Cardiac muscle cell (in vitro differentiated cells and primary cell): ENCODE data around the gene TMPRSS11E. TPM values are rescaled to one million over a fixed set of nuclear protein-coding genes. Genes with fewer than 3 reads are reported as not detected.

Experiments
- DNase-seq, 2 donors: peaks; one replicate each; pipeline versions ENCODE4 v3.0.0 to v3.0.0-alpha.2; 2010 to 2017; ENCODE audit warnings: low read depth in 1 of 2, low spot score in 1 of 2
- H3K27ac ChIP-seq: fragments of 200-600 bp; sonication (generic); 2 replicates; pipeline ENCODE4 v1.5.1; 2016
- H3K27me3 ChIP-seq: fragments of 200-600 bp; sonication (generic); 2 replicates; pipeline ENCODE4 v1.6.0; 2016; ENCODE audit warnings: control low read depth
- H3K36me3 ChIP-seq: fragments of 200-600 bp; sonication (generic); 2 replicates; pipeline ENCODE4 v1.5.1; 2016; ENCODE audit warnings: control low read depth
- H3K4me1 ChIP-seq: fragments of 200-600 bp; sonication (generic); 2 replicates; pipeline ENCODE4 v1.8.1; 2017; ENCODE audit warnings: low read depth, mild to moderate bottlenecking, mixed run types
- H3K4me3 ChIP-seq: fragments of 200-600 bp; sonication (generic); 2 replicates; pipeline ENCODE4 v1.5.1; 2016; ENCODE audit warnings: mild to moderate bottlenecking
- H3K9me3 ChIP-seq: fragments of 200-600 bp; sonication (generic); 2 replicates; pipeline ENCODE4 v1.5.1; 2017; ENCODE audit warnings: low read depth, mild to moderate bottlenecking, control low read depth
- polyA plus RNA-seq: library from polyadenylated mRNA; unstranded; fragments of >200 nt; fragmentation: Nextera tagmentation; extraction: Ambion mirVana; gene quantifications from 2 replicates; pipeline ENCODE4 v1.2.1, GENCODE V29; 2016
- total RNA-seq: library from RNA; depleted of rRNA; stranded (reverse); fragments of >200 nt; gene quantifications from 2 replicates; pipeline ENCODE4 v1.2.3, GENCODE V29; 2016
- TF ChIP-seq, protein P1 (sequence below): IDR thresholded peaks from 2 replicates; pipeline ENCODE4 v1.5.1; 2012; ENCODE audit warnings: low read depth, mild to moderate bottlenecking, low read length

TMPRSS11E gene
- total and polyA plus RNA-seq, 2 experiments from 2014 or later = not detected

DNA sequence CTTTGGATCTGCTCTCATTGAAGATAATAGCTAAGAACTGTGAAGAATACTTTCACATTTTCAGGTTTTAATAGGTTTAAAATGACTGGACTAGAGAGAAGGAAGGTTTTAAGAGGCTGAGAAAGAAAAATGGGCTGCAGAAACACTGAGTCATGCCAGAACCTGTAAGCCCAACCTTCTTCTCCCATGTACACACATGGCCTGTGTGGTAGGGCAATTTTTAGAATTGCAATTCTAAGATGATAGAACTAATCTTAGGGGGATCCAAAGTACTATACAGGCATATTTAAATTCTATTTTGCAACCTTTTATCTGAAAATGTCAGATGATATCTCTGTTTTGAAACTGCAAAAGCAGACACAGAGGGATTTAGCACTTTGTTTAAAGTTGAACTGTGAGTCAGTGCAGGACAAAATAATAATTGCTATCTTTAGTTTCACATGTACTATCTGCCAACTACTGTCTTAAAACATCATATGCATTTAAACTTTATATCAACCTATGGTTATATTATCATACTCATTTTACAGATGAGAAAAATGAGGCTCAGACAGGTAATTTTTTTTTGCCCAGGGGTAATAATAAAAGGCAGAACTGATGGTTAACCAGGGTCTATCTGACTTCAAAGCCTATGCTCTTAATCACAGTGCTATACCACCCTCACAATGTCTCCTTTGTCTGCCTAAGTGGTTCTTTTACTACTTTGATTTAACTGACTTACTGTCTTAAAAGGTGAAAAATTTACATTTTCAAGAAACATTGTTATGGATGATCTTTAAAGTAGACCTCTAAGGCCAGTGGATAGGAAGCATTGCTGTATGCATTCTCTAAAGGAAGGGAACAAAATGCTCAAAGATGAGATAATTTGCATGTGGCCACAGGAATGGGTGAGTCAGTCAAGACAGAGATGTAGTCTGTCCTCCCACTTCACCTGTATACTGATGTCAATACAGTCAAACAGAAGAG is 4.3 kb downstream of the TMPRSS11E start:
- Histone ChIP-seq H3K4me1 (no peaks in the 10 kb centered on the region), H3K27ac (no peak overlapping the region), H3K27me3 (no peaks in the 10 kb centered on the region), H3K4me3 (no peak overlapping the region), H3K9me3 (no peaks in the 10 kb centered on the region), H3K36me3 (no peaks in the 10 kb centered on the region)
- TF ChIP-seq, protein P1, sequence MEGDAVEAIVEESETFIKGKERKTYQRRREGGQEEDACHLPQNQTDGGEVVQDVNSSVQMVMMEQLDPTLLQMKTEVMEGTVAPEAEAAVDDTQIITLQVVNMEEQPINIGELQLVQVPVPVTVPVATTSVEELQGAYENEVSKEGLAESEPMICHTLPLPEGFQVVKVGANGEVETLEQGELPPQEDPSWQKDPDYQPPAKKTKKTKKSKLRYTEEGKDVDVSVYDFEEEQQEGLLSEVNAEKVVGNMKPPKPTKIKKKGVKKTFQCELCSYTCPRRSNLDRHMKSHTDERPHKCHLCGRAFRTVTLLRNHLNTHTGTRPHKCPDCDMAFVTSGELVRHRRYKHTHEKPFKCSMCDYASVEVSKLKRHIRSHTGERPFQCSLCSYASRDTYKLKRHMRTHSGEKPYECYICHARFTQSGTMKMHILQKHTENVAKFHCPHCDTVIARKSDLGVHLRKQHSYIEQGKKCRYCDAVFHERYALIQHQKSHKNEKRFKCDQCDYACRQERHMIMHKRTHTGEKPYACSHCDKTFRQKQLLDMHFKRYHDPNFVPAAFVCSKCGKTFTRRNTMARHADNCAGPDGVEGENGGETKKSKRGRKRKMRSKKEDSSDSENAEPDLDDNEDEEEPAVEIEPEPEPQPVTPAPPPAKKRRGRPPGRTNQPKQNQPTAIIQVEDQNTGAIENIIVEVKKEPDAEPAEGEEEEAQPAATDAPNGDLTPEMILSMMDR = no peak
- no peak for DNase-seq

DNA sequence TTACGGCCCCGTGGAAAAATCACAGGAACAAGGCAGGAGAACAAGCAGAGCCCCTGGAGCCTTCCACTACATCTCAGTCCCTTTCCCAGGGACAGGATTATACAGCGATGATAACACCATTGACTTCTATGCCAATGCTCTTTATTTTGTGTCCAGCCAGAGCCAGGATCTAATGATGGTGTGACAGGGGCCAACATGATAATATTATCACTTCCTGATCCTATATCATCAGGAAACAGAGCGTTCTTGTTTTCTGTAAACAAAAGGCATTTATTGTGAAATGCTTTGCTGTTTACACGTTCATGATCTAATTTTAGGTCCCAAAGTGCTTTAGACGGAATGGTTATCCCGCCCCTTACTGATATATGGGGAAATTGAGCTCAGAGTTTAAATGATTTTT is 12.8 kb downstream of the TMPRSS11E start:
- Histone ChIP-seq H3K9me3 (no peaks in the 10 kb centered on the region), H3K4me1 (no peaks in the 10 kb centered on the region), H3K36me3 (no peaks in the 10 kb centered on the region), H3K27me3 (no peaks in the 10 kb centered on the region), H3K4me3 (no peak overlapping the region), H3K27ac (no peak overlapping the region)
- DNase-seq = no peak
- TF ChIP-seq, protein P1 = no peak

GRCh38 chr4:68461790-68462189 is 14.5 kb downstream of the TMPRSS11E start:
- no peaks in the 10 kb centered on the region for H3K27me3 ChIP-seq
- TF ChIP-seq, protein P1 = no peak
- no peak for DNase-seq
- H3K27ac ChIP-seq = no peak overlapping the region
- H3K36me3 ChIP-seq = no peaks in the 10 kb centered on the region
- H3K4me3 ChIP-seq = no peak overlapping the region
- H3K9me3 ChIP-seq = no peaks in the 10 kb centered on the region
- no peaks in the 10 kb centered on the region for H3K4me1 ChIP-seq

GRCh38 chr4:68462691-68463090 is 15.4 kb downstream of the TMPRSS11E start:
- no peak for DNase-seq
- Histone ChIP-seq H3K27ac (no peak overlapping the region), H3K9me3 (no peaks in the 10 kb centered on the region), H3K4me1 (no peaks in the 10 kb centered on the region), H3K27me3 (no peaks in the 10 kb centered on the region), H3K4me3 (no peak overlapping the region), H3K36me3 (no peaks in the 10 kb centered on the region)
- TF ChIP-seq, protein P1 = no peak

DNA sequence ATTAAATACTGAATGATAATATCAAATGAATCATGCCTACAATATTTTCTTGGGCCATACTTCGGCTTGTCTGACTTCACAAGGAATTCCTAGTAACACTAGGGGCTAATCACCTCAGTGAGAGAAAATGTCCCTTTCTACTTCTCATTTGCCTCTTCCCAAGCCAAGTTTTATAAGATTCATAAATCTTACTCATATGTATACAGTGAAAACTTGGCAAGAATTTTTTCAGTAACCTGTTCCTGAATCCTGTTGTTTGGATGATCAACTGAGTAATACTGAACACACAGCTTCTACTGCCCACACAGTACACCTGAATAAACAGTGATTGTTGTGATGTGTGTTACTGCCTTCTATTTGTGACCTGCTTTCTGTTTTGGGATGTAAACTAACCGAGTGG is 16.5 kb downstream of the TMPRSS11E start:
- no peaks in the 10 kb centered on the region for H3K36me3 ChIP-seq
- H3K4me1 ChIP-seq = no peaks in the 10 kb centered on the region
- no peak overlapping the region for H3K4me3 ChIP-seq
- TF ChIP-seq, protein P1 = no peak
- no peak for DNase-seq
- no peak overlapping the region for H3K27ac ChIP-seq
- no peaks in the 10 kb centered on the region for H3K9me3 ChIP-seq
- no peaks in the 10 kb centered on the region for H3K27me3 ChIP-seq
